ENCODE data around the gene MC5R.

MC5R gene

GRCh38 chr18:13872932-13873331, 49.0 kb downstream of the MC5R start:
- H3K4me1 Mint-ChIP-seq (ENCODE audit: low read depth in 2 of 2) = no peaks in the 10 kb centered on the region

GRCh38 chr18:13874558-13874957, 50.6 kb downstream of the MC5R start:
- H3K4me1 Mint-ChIP-seq (ENCODE audit: low read depth in 2 of 2) = no peaks in the 10 kb centered on the region
- no peak for ATAC-seq (replicated peaks)
- no peak for DNase-seq
- peaks cover 14 to 37% of the 10 kb centered on the region in 2 donors for H3K27me3 Mint-ChIP-seq
- no peaks in the 10 kb centered on the region for H3K9me3 Mint-ChIP-seq
- H3K4me3 Mint-ChIP-seq = no peak overlapping the region
- H3K36me3 Mint-ChIP-seq (ENCODE audit: insufficient read depth) = no peaks in the 10 kb centered on the region
- H3K27ac Mint-ChIP-seq = no peak overlapping the region

More at GRCh38 chr18:13872932-13873331, 49.0 kb downstream of the MC5R start:
- no peaks in the 10 kb centered on the region for H3K9me3 Mint-ChIP-seq
- H3K36me3 Mint-ChIP-seq (ENCODE audit: insufficient read depth) = no peaks in the 10 kb centered on the region
- H3K27me3 Mint-ChIP-seq = peaks cover 23 to 45% of the 10 kb centered on the region in 2 donors
- H3K4me3 Mint-ChIP-seq = no peak overlapping the region
- H3K27ac Mint-ChIP-seq = no peak overlapping the region
- ATAC-seq (replicated peaks) (no peak), DNase-seq (no peak)

All from effector memory CD8-positive, alpha-beta T cell (primary cell).